Measurements from ENCODE around the gene IFNL1. TPM values are rescaled to one million over a fixed set of nuclear protein-coding genes. Genes with fewer than 3 reads are reported as not detected.

The IFNL1 gene
- not detected in 2 replicates for total RNA-seq

GRCh38 chr19:39296055-39296645 lies at the start of gene IFNL1:
Gene IFNL1, plus strand, starts transcription at chr19:39296407. Its CDS starts 15 bp downstream, at chr19:39296422.

GRCh38 chr19:39248806-39249205 lies 47.4 kb upstream of the IFNL1 start, which contains the start of gene IFNL4:
Gene IFNL4, minus strand, starts transcription at chr19:39248856.

GRCh38 chr19:39268085-39268484 lies 28.1 kb upstream of the IFNL1 start, which contains the start of gene IFNL2:
Gene IFNL2, plus strand, starts transcription at chr19:39268396. Its CDS starts 173 bp downstream, at chr19:39268569.

DNA sequence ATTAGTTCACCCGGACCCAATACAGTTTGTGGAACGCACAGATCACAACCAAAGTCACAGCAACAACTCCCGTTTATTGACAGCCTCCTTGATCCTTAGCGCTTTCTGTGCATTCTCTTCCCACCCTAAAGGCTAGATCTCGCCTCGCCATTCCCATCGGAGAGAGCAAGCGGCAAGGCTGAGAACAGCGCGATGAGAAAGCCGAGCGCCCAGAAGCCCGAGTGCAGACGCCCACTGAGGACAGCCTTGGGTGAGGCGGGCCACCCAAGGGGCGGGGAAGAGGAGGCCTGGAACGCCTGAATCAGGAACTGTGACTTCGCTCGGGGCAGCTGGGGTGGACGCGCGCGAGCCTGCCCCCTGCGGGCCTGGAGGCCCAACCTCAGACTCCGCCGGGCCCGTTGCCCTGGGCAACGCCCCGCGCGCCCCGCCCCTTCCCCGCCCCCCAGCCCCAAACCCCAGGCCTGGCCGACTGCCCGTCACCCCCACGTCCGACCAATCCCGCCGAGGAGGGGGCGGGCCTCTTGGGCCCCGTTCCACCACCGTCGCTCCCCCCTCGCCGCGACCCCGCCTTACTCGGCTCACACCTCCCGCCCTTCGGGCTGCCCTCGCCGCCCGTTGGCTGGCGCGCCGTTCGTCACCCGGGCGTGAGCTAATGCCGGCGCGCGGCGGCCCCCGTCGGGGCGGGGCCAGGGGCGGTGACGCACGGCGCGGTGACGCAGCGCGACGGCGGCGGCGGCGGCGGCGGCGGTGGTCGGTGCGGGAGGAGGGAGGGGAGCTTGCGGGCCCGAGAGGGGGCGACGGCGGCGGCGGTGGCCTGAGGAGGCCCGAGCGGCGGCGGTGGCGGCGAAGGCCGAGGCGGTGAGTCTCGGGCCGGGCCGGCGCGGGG lies 45.8 kb downstream of the IFNL1 start, which contains the start of gene SAMD4B:
TSS of gene SAMD4B (plus strand) at position 703 of the 886 bp plus-strand sequence. CDS start 14,473 bp downstream, outside the sequence.

Other genes starting within 250 kb of the IFNL1 start
- 0.16 and 0.17 TPM in 2 replicates for gene ACP7, start 212.0 kb upstream of the IFNL1 start, total RNA-seq
- gene PAK4, start 170.6 kb upstream of the IFNL1 start, total RNA-seq, result 5.2 and 6.2 TPM in 2 replicates
- gene NCCRP1, start 99.4 kb upstream of the IFNL1 start, total RNA-seq, result under 0.01 TPM in 1 of 2 replicates, not detected in the other
- not detected in 2 replicates for gene SYCN, start 92.1 kb upstream of the IFNL1 start, total RNA-seq
- not detected in 2 replicates for gene IFNL3, start 51.4 kb upstream of the IFNL1 start, total RNA-seq
- gene IFNL4, start 47.6 kb upstream of the IFNL1 start, total RNA-seq, result not detected in 2 replicates
- not detected in 2 replicates for gene IFNL2, start 28.0 kb upstream of the IFNL1 start, total RNA-seq
- under 0.01 TPM in 2 replicates for gene LRFN1, start 24.5 kb downstream of the IFNL1 start, total RNA-seq
- 0.32 and 0.60 TPM in 2 replicates for gene GMFG, start 39.6 kb downstream of the IFNL1 start, total RNA-seq
- 38.6 and 53.2 TPM in 2 replicates for gene SAMD4B, start 46.0 kb downstream of the IFNL1 start, total RNA-seq
- gene PAF1, start 94.7 kb downstream of the IFNL1 start, total RNA-seq, result 57.8 and 61.7 TPM in 2 replicates
- gene MED29, start 95.0 kb downstream of the IFNL1 start, total RNA-seq, result 12.8 and 19.1 TPM in 2 replicates
- gene ZFP36, start 110.4 kb downstream of the IFNL1 start, total RNA-seq, result 2.4 and 3.0 TPM in 2 replicates
- 11.0 and 23.0 TPM in 2 replicates for gene PLEKHG2, start 116.3 kb downstream of the IFNL1 start, total RNA-seq
- 96.1 and 102 TPM in 2 replicates for gene RPS16, start 139.5 kb downstream of the IFNL1 start, total RNA-seq
- 70.6 and 85.5 TPM in 2 replicates for gene SUPT5H, start 149.2 kb downstream of the IFNL1 start, total RNA-seq
- 37.1 and 46.2 TPM in 2 replicates for gene TIMM50, start 184.4 kb downstream of the IFNL1 start, total RNA-seq
- gene DLL3, start 202.5 kb downstream of the IFNL1 start, total RNA-seq, result under 0.01 and 0.16 TPM in 2 replicates
- not detected in 2 replicates for gene SELENOV, start 218.7 kb downstream of the IFNL1 start, total RNA-seq
- gene EID2B, start 236.4 kb downstream of the IFNL1 start, total RNA-seq, result 2.1 and 3.8 TPM in 2 replicates
- 6.7 and 13.6 TPM in 2 replicates for gene EID2, start 243.8 kb downstream of the IFNL1 start, total RNA-seq